Cortex of kidney (tissue), 1 donor: Measurements from ENCODE around the gene TFG.

Experiments
- DNase-seq: peaks from one replicate; lab custom pipeline; 2025; lab: John Stamatoyannopoulos, UW

TFG gene

DNA sequence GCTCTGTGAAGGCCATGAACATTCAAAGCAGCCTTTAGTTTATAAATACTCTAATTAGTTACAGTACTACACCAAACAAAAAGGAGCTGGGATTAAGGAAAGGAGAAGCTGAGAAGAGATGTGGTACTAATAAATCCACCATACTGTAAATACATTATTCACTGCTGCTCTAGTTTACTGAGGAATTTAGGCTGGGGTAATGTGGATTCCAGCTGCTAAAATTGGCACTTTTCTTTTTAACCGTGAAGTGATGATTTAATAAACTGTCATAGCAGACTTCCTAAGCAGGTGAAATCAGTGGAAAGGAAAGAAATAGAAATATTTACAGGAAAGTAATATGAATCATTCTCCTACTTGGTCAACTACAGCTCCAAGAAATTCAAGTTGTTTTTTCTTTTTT is 88.7 kb downstream of the TFG start:
- no peak for DNase-seq
